H7 (cell line): ENCODE measurements around the gene EIF2B4. TPM values are rescaled to one million over a fixed set of nuclear protein-coding genes. Genes with fewer than 3 reads are reported as not detected.
A peak's percentile ranks its signal among the peaks of the same experiment; 100 is the strongest.
"Not testable (repeated sequence)": the region's sequence is repeated elsewhere in the genome, so short reads cannot be mapped to it uniquely, and the experiment has no call there.

ENCODE experiments used
- DNase-seq: peaks from one replicate; pipeline ENCODE4 v3.0.0; 2012
- H3K27me3 ChIP-seq: 2 replicates; pipeline ENCODE4 v1.6.0; 2011; ENCODE audit warnings: mild to moderate bottlenecking, low read length; ENCODE audit not compliant: control insufficient read depth, insufficient read depth
- H3K36me3 ChIP-seq: replicated peaks from 2 replicates; pipeline ENCODE4 v1.5.1; 2011; ENCODE audit warnings: low read length; ENCODE audit not compliant: control insufficient read depth, insufficient read depth
- H3K4me3 ChIP-seq: 2 replicates; pipeline ENCODE4 v1.5.1; 2011; ENCODE audit warnings: low read depth, mild to moderate bottlenecking, control low read depth, low read length, moderate library complexity; ENCODE audit not compliant: insufficient read depth
- total RNA-seq: library from RNA; depleted of rRNA; stranded (reverse); fragments of >200 nt; shearing (Covaris generic); gene quantifications from 2 replicates; pipeline ENCODE4 v1.2.3, GENCODE V29; 2014

EIF2B4 gene
- total RNA-seq, 1 experiment from 2014 or later, result 33.1 TPM

DNA sequence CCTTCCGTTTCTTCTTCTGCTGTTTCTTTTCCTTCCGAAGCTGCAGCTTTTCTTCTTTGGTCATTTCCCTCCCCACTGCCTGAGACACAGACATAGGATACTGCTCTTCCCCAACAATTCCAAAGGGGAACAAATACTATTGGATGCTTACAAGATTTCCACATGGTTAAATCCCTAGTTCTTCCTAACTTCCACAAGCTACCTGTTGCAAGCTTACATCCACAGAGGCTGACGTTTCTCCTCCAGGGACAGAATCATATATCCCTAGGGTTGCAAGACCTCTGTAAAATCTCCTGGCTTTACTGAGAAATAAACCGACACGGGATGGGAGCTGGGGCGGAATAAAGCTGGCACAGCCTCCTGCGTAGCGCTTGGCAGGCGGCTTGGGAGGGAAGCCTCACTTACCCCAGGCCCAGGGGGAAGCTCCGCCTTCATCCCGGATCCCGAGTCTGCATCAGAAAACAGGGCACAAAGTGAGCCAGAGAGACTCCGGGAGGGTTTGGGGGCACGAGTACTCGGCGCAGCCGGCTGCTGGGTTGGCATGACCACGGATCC is 590 bp downstream of the EIF2B4 start:
- H3K27me3 ChIP-seq, result no peaks in the 10 kb centered on the region
- DNase-seq, result peak; percentile 95
- H3K36me3 ChIP-seq, result peaks cover 26% of the 10 kb centered on the region

GRCh38 chr2:27363933-27364332 is 6.2 kb downstream of the EIF2B4 start:
- Histone ChIP-seq H3K27me3 (no peaks in the 10 kb centered on the region), H3K4me3 (no peak overlapping the region), H3K36me3 (peaks cover 20% of the 10 kb centered on the region)
- DNase-seq, result no peak

More for the DNA sequence above, 590 bp downstream of the EIF2B4 start:
- peak overlapping the region; percentile 99 for H3K4me3 ChIP-seq

DNA sequence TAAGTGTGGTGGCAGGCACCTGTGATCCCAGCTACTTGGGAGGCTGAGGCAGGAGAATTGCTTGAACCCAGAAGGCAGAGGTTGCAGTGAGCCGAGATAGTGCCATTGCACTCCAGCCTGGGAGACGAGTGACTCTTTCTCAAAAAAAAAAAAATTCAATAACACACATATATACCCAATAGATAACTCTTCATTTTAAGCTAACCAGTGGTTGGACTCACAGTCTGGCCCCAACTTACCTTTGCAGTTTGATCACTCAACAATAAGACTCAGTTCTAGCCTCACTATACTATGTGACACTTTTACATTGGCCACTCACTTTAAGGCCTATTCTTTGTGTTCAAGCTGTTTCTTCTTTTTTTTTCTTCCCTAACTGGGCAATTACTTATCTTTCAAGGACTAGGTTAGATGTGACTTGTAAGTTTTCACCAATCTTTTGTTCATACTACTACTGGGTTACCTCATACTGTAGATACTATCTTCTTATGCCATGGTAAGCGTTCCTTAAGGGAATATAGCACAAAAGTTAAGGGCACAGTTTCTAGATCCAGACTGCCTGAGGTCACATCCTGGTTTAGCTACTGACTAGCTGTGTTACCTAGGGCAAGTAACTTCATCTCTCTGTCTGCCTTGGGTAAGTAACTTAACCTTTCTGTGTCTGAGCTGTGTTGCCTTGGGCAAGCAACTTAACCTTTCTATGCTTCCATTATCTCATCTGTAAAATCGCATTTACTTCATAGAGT is 7.3 kb downstream of the EIF2B4 start:
- DNase-seq, result no peak
- Histone ChIP-seq H3K4me3 (no peak overlapping the region), H3K27me3 (no peaks in the 10 kb centered on the region), H3K36me3 (peaks cover 17% of the 10 kb centered on the region)

DNA sequence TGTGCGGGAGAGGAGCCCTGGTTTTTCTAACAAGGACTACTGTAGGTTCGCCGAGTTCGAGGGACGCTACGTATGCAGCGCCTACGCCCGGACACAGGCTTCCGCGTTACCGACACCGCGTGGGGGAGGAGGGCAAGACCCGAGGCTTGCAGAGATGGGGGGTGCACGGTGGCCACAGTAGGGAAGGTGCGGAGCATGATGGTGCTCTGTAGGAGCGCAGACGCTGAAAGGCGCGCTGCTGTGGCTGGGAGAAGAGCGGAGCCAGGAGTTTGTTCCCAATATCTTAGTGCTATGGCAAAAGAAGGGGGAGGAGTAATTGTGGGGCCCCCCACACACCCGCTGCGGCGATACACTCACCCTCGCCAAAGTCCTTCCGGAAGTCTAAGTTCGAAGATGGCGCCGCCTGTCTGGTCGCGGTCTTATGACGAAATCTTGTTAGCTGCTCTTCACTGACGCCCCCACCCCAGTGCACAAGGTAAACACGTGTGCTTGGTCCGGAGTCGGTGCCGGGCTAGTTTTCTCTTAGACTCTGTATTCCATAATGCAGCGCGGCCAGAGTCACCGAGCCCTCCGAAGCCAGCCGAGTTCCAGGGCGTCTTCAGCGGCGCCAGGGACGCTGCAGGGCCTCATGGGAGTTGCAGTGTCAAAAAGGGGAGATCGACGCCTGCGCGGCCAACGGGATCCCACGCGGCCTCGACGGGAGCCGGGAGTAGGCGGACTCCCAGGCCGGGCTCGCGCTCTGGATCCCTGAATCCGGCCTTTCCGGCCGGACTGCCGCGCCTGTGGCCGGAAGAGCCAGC is 13.6 kb downstream of the EIF2B4 start, which contains the start of gene GTF3C2:
GTF3C2 (minus strand) TSS at position 383 of the 800 bp plus-strand sequence. CDS start 13,210 bp downstream, outside the sequence.
- Histone ChIP-seq H3K36me3 (no peaks in the 10 kb centered on the region; the same call in 1 of the 2 replicates), H3K4me3 (peak within 1 kb of the TSS; percentile 95), H3K27me3 (no peaks in the 10 kb centered on the region)
- peak; percentile 95 for DNase-seq

DNA sequence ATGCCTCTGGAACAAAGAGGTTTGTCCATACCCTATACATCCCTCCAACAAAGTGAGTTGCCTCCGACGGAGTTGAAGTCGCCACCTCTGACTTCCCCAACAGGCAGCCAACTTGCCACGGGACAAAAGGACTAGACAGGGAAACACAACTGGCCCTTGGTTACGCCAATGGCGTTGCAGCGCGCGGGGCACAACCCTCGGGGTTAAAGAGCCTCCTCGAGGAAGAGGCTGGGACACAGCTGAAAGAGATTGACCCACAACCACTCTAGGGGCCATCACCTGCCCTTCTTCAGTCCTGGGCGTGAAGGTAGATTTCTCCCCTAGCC is 14.1 kb downstream of the EIF2B4 start:
- Histone ChIP-seq H3K27me3 (no peaks in the 10 kb centered on the region), H3K36me3 (no peaks in the 10 kb centered on the region; the same call in 1 of the 2 replicates), H3K4me3 (peak overlapping the region; percentile 95)
- peak; percentile 69 for DNase-seq

DNA sequence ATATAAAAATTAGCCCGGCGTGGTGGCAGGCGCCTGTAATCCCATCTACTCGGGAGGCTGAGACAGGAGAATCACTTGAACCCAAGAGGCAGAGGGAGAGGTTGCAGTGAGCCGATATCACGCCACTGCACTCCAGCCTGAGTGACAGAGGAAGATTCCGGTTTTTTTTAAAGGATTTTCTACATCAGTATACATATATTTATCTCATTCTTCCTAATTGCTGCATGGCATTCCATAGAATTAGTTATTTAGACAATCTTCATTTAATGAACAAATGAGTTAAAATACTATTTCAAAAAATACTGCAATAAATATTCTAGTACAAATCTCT is 15.6 kb downstream of the EIF2B4 start:
- Histone ChIP-seq H3K4me3 (no peak overlapping the region), H3K27me3 (no peaks in the 10 kb centered on the region)

DNA sequence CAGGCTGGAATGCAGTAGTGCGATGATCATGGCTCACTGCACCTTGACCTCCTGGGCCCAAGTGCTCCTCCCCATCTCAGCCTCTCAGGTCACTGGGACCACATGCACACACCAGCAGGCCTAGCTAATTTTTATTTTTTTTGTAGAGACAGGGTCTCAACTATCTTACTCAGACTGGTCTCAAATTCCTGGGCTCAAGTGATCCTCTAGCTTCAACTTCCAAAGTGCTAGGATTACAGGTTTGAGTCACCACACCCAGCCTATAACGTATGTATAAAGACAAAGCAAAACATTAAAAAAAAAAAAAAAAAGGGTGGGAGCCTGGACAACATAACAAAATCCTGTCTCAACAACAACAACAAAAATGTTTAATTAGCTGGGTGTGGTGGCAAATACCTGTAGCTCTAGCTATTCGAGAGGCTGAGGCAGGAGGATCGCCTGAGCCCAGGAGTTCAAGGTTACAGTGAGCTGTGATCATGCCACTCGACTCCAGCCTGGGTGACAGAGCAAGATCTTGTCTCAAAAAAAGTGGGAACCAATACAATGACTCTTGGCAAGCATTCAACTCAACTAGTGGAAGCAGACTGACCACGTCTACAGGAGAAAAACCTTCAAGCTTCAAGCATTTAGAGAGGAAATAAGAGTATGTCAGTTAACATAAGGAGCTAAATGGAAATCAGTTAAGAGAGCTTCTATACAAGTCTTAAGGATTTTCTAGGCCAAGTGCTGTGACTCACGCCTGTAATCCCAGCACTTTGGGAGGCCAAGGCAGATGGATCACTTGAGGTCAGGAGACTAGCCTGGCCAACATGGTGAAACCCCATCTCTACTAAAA is 16.2 kb downstream of the EIF2B4 start:
- DNase-seq, result no peak
- H3K36me3 ChIP-seq, result no peaks in the 10 kb centered on the region; the same call in 1 of the 2 replicates
- H3K27me3 ChIP-seq, result no peaks in the 10 kb centered on the region
- no peak overlapping the region for H3K4me3 ChIP-seq

More for the DNA sequence above, 15.6 kb downstream of the EIF2B4 start:
- no peak for DNase-seq
- H3K36me3 ChIP-seq, result no peaks in the 10 kb centered on the region; the same call in 1 of the 2 replicates

DNA sequence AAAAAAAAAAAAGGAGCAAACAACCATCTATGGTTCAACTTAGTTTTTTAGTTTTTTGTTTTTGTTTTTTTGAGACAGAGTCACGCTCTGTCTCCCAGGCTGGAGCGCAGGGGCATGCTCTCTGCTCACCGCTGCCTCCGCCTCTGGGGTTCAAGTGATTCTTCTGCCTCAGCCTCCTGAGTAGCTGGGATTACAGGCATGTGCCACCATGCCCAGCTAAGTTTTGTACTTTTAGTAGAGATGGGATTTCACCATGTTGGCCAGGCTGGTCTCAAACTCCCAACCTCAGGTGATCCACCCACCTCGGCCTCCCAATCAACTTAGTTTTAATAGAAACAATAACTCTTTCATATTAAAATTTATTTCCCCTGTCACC is 16.8 kb downstream of the EIF2B4 start:
- not testable (repeated sequence) for H3K4me3 ChIP-seq, DNase-seq, H3K36me3 ChIP-seq, H3K27me3 ChIP-seq

DNA sequence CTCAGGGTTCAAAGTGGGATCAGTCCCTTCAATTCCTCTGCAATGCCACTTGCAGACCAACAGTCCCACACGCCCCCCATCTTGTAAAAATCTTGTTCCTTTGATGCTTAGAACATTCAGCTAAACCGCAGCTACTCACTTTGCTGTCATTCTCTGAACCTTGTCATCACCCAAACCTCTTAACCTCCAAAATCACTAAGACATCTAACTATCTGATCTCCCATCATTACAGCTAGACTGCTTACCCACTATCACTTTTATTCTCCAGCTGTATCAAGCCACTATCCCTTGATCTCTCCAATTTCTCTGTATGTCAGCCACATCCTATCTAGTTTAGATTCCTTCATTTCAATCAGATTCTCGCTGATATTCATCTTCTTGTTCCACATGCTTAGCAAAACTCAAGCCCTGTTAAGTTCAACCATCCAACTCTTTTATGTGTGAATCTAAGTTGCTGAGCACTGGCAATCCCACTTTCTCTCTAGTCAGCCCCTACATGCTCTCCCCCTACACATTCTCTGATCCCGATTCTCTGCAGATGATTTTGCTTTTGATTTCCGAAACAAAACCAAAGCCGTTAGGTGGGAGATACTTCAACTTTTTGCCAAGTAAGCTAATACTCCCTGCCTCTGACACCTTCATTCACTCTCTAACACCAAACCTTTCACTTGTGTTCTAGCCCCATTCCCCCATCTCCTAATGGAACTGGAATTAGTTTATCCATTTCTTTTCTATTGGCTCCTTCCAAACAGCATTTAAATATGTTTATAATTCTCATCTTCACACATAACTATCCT is 18.1 kb downstream of the EIF2B4 start:
- Histone ChIP-seq H3K27me3 (no peaks in the 10 kb centered on the region), H3K36me3 (no peaks in the 10 kb centered on the region), H3K4me3 (no peak overlapping the region)
- no peak for DNase-seq

DNA sequence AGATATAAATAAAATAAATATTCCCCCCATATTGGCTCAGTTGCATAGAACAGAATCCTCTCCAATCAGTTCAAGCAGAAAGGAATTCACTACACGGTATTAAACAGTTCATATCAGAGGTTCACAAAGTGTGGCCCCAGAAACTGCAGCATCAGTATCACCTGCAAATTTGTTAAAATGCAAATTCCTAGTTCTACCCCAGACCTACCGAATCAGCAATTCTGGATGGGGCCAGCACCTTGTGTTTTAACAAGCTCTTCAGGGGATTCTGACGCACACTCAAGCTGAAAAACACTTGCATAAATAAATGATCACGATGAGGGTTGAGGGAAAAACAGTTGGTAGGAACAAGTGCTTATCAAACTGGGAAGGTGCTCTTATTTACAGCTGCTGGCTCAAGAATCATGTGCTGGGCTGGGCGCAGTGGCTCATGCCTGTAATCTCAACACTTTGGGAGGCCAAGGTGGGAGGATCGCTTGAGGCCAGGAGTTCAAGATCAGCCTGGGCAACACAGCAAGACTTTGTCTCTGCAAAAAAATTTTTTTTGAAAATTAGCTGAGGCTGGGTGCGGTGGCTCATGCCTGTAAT is 19.9 kb downstream of the EIF2B4 start:
- DNase-seq, result no peak
- Histone ChIP-seq H3K27me3 (no peaks in the 10 kb centered on the region), H3K36me3 (no peaks in the 10 kb centered on the region), H3K4me3 (no peak overlapping the region)

- Histone ChIP-seq H3K27me3 (no peaks in the 10 kb centered on the region), H3K36me3 (peaks cover 4% of the 10 kb centered on the region)
- DNase-seq, result no peak
Measured at GRCh38 chr2:27347641-27348040, 22.5 kb downstream of the EIF2B4 start.

GRCh38 chr2:27336173-27336572 is 34.0 kb downstream of the EIF2B4 start:
- Histone ChIP-seq H3K4me3 (no peak overlapping the region), H3K36me3 (peaks cover 43% of the 10 kb centered on the region), H3K27me3 (no peaks in the 10 kb centered on the region)
- no peak for DNase-seq

More at GRCh38 chr2:27347641-27348040, 22.5 kb downstream of the EIF2B4 start:
- no peak overlapping the region for H3K4me3 ChIP-seq

DNA sequence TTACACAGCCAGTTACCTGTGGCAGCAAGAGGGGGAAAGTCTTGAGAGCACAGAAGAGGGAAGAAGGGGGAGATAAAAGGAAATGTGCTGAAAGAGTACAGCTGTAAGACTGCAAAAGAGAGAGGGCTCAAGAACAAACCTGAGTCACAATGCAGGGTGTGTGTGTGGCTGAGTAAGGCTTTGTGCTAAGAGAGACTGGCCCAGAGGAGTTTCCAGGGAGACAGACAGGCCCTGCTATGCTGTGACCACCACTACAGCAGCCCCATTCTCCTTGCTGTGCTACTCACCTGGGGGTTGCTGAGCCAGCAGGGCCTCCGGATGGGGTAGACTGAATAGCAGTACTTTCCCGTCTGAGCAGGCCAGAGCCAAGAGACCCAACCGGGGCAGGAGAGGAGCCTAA is 34.8 kb downstream of the EIF2B4 start:
- Histone ChIP-seq H3K27me3 (no peaks in the 10 kb centered on the region), H3K4me3 (no peak overlapping the region), H3K36me3 (peaks cover 42% of the 10 kb centered on the region)
- no peak for DNase-seq
